Tibial nerve (tissue), 4 donors: ENCODE measurements around the gene BCAS3. TPM values are rescaled to one million over a fixed set of nuclear protein-coding genes. Genes with fewer than 3 reads are reported as not detected.

Source experiments
- DNase-seq, 2 donors: peaks; one replicate each; pipeline ENCODE4 v3.0.0-alpha.2; 2019; ENCODE audit warnings: low spot score in 2 of 2
- H3K27ac ChIP-seq, 4 donors: fragments of 200-600 bp; sonication (generic) in 3 of 4; one replicate each; pipeline ENCODE4 v1.5.1; 2017 to 2019; ENCODE audit warnings: mild to moderate bottlenecking in 1 of 4
- H3K27me3 ChIP-seq, 2 donors: fragments of 200-600 bp; sonication (generic) in 1 of 2; one replicate each; pipeline versions ENCODE4 v1.5.1 to v1.6.0; 2017 to 2019
- H3K36me3 ChIP-seq, 3 donors: fragments of 200-600 bp; sonication (generic); one replicate each; pipeline ENCODE4 v1.5.1; 2018 to 2019
- H3K4me1 ChIP-seq, 4 donors: fragments of 200-600 bp; sonication (generic) in 3 of 4; one replicate each; pipeline ENCODE4 v1.5.1; 2017 to 2019
- H3K4me3 ChIP-seq, 4 donors: fragments of 200-600 bp; sonication (generic) in 3 of 4; one replicate each; pipeline ENCODE4 v1.5.1; 2017 to 2019; ENCODE audit warnings: mild to moderate bottlenecking in 1 of 4, moderate library complexity in 1 of 4
- H3K9me3 ChIP-seq, 4 donors: fragments of 200-600 bp; sonication (generic) in 3 of 4; one replicate each; pipeline ENCODE4 v1.5.1; 2017 to 2019
- EP300 ChIP-seq, 2 donors: sonication (generic); formaldehyde crosslinking; IDR thresholded peaks; one replicate each; pipeline ENCODE4 v1.6.1; 2017; ENCODE audit warnings: antibody characterized with exemption in 2 of 2, mild to moderate bottlenecking in 1 of 2
- POLR2A ChIP-seq, 2 donors: fragments of 450-650 bp; IDR thresholded peaks; one replicate each; pipeline ENCODE4 v1.6.1; 2017; ENCODE audit warnings: antibody characterized with exemption in 2 of 2, mild to moderate bottlenecking in 2 of 2, moderate library complexity in 2 of 2
- WGBS, 2 donors: methylation state at CpG; one replicate each; pipeline ENCODE4 v1.1.5; 2018; 5-methylcytosine and 5-hydroxymethylcytosine counted together
- total RNA-seq, 4 donors: library from RNA; depleted of rRNA; stranded (reverse); fragments of >200 nt; gene quantifications; one replicate each; pipeline ENCODE4 v1.1.0, GENCODE V29; 2016
- TF ChIP-seq, protein P1 (sequence below), 5 experiments: fragments of 200-600 bp in 3 of 5; fragments of 450-650 bp in 2 of 5; sonication (generic) in 3 of 5; IDR thresholded peaks; one replicate each; pipeline ENCODE4 v1.5.1; 2016 to 2019; ENCODE audit warnings: antibody characterized with exemption in 5 of 5, mild to moderate bottlenecking in 3 of 5, moderate library complexity in 2 of 5

Gene BCAS3
- total RNA-seq, 4 donors from 2014 or later, result 26.4 to 48.1 (median 44.8) TPM

- WGBS, 2 donors, result 61 to 77% methylated on average over 15 of the region's 15 CpGs
- no peak for TF ChIP-seq EP300 (IDR thresholded peaks at IDR 0.05)
- TF ChIP-seq POLR2A (IDR thresholded peaks at IDR 0.05), result no peak
- TF ChIP-seq, protein P1, sequence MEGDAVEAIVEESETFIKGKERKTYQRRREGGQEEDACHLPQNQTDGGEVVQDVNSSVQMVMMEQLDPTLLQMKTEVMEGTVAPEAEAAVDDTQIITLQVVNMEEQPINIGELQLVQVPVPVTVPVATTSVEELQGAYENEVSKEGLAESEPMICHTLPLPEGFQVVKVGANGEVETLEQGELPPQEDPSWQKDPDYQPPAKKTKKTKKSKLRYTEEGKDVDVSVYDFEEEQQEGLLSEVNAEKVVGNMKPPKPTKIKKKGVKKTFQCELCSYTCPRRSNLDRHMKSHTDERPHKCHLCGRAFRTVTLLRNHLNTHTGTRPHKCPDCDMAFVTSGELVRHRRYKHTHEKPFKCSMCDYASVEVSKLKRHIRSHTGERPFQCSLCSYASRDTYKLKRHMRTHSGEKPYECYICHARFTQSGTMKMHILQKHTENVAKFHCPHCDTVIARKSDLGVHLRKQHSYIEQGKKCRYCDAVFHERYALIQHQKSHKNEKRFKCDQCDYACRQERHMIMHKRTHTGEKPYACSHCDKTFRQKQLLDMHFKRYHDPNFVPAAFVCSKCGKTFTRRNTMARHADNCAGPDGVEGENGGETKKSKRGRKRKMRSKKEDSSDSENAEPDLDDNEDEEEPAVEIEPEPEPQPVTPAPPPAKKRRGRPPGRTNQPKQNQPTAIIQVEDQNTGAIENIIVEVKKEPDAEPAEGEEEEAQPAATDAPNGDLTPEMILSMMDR (IDR thresholded peaks at IDR 0.05), result no peak
- Histone ChIP-seq H3K27me3 (no peaks in the 10 kb centered on the region), H3K27ac (peak overlapping the region in 2 of 4 donors; percentile 71 to 72), H3K4me1 (peaks cover 0 to 19% (median 3%) of the 10 kb centered on the region in 4 donors), H3K9me3 (no peaks in the 10 kb centered on the region), H3K4me3 (no peak overlapping the region), H3K36me3 (no peaks in the 10 kb centered on the region)
- DNase-seq, result no peak
Observed at GRCh38 chr17:61235001-61235826, 557.6 kb downstream of the BCAS3 start.

DNA sequence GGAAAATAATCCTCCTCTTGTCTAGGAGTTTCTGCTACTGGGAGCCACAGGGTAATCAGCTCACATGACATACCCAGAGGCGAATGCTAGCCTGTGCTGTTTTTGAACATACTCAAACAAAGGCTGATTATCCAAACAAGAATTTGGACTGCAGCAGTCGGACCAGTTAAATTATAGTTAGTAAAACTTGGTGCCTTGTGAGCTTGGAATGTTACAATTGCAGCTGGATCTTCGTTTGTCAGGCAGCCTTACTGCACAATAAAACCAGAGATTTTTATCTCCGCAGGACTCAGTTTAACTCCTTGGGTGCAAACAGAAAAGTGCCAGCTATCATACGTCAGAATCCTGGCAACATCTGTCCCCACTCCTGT is 558.2 kb downstream of the BCAS3 start:
- H3K36me3 ChIP-seq, result no peaks in the 10 kb centered on the region
- TF ChIP-seq EP300 (IDR thresholded peaks at IDR 0.05), result peak in 1 of 2 donors; percentile 28
- TF ChIP-seq, protein P1 (IDR thresholded peaks at IDR 0.05), result no peak
- H3K4me1 ChIP-seq, result peaks cover 0 to 19% (median 3%) of the 10 kb centered on the region in 4 donors
- DNase-seq, result no peak
- WGBS, 2 donors, result 20 to 29% methylated on average over 5 of the region's 5 CpGs
- H3K9me3 ChIP-seq, result no peaks in the 10 kb centered on the region
- no peak overlapping the region for H3K4me3 ChIP-seq
- no peaks in the 10 kb centered on the region for H3K27me3 ChIP-seq
- H3K27ac ChIP-seq, result peak overlapping the region in 2 of 4 donors; percentile 71 to 72

GRCh38 chr17:61237275-61237674 is 559.6 kb downstream of the BCAS3 start:
- no peak overlapping the region for H3K4me3 ChIP-seq
- no peak for TF ChIP-seq POLR2A (IDR thresholded peaks at IDR 0.05)
- no peak for TF ChIP-seq EP300 (IDR thresholded peaks at IDR 0.05)
- TF ChIP-seq, protein P1 (IDR thresholded peaks at IDR 0.05), result no peak
- no peaks in the 10 kb centered on the region for H3K27me3 ChIP-seq
- peaks cover 0 to 19% (median 3%) of the 10 kb centered on the region in 4 donors for H3K4me1 ChIP-seq
- 96 to 97% methylated on average over 7 of the region's 7 CpGs for WGBS, 2 donors
- DNase-seq, result no peak
- H3K9me3 ChIP-seq, result no peaks in the 10 kb centered on the region
- H3K36me3 ChIP-seq, result no peaks in the 10 kb centered on the region
- H3K27ac ChIP-seq, result no peak overlapping the region

GRCh38 chr17:61238455-61238933 is 560.8 kb downstream of the BCAS3 start:
- Histone ChIP-seq H3K9me3 (no peaks in the 10 kb centered on the region), H3K27me3 (no peaks in the 10 kb centered on the region), H3K4me3 (no peak overlapping the region), H3K36me3 (no peaks in the 10 kb centered on the region), H3K4me1 (peaks cover 0 to 19% (median 3%) of the 10 kb centered on the region in 4 donors), H3K27ac (no peak overlapping the region)
- no peak for DNase-seq
- TF ChIP-seq, protein P1 (IDR thresholded peaks at IDR 0.05), result no peak
- TF ChIP-seq POLR2A (IDR thresholded peaks at IDR 0.05) (no peak), EP300 (IDR thresholded peaks at IDR 0.05) (no peak)
- WGBS, 2 donors, result 71 to 72% methylated on average over 6 of the region's 6 CpGs

DNA sequence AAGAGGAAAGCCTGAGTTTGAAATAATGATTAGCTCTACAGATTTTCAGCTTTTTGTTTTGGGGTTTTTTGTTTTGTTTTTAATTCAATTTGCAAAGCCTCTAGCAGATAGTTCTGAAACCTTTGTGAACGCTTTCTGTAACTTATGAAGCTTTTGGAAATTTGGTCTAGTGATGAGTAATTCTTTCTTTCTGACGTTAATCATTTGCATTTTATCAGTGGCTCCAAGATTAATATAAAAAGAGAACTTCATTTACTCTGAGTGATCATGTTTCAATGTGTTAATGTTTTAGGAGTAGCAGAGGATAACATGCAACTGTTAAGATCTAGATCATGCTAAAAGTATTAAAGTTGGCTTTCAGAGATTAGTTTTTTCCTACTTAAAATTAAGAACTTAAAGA is 561.7 kb downstream of the BCAS3 start:
- Histone ChIP-seq H3K27me3 (no peaks in the 10 kb centered on the region), H3K9me3 (no peaks in the 10 kb centered on the region), H3K27ac (no peak overlapping the region), H3K4me1 (peaks cover 0 to 19% (median 3%) of the 10 kb centered on the region in 4 donors), H3K4me3 (no peak overlapping the region), H3K36me3 (no peaks in the 10 kb centered on the region)
- DNase-seq, result no peak
- 48 to 49% methylated on average over 2 of the region's 2 CpGs for WGBS, 2 donors
- TF ChIP-seq EP300 (IDR thresholded peaks at IDR 0.05) (no peak), POLR2A (IDR thresholded peaks at IDR 0.05) (no peak)
- TF ChIP-seq, protein P1 (IDR thresholded peaks at IDR 0.05), result no peak
